Mesendoderm (in vitro differentiated cells): ENCODE data around the gene CCT8L2.
"Not testable (repeated sequence)": the region's sequence is repeated elsewhere in the genome, so short reads cannot be mapped to it uniquely, and the experiment has no call there.

Source experiments
- DNase-seq: peaks from one replicate; pipeline ENCODE4 v3.0.0; 2013
- H2AK5ac ChIP-seq: 2 replicates; pipeline ENCODE4 v1.6.1; 2013; ENCODE audit warnings: low read length, inconsistent platforms
- H2BK120ac ChIP-seq: 2 replicates; pipeline ENCODE4 v1.6.1; 2013; ENCODE audit warnings: low read depth, mild to moderate bottlenecking, low read length, moderate library complexity, mixed read lengths
- H2BK15ac ChIP-seq: replicated peaks from 2 replicates; pipeline ENCODE4 v1.6.1; 2013; ENCODE audit warnings: low read depth, mild to moderate bottlenecking, moderate library complexity
- H2BK5ac ChIP-seq: 2 replicates; pipeline ENCODE4 v1.6.1; 2013; ENCODE audit warnings: low read length, inconsistent platforms
- H3K18ac ChIP-seq: 2 replicates; pipeline ENCODE4 v1.6.1; 2013; ENCODE audit warnings: mild to moderate bottlenecking, low read length, mixed read lengths
- H3K23ac ChIP-seq: one replicate; pipeline ENCODE4 v1.6.1; 2013; ENCODE audit warnings: low read length
- H3K27ac ChIP-seq: 2 replicates; pipeline ENCODE4 v1.5.1; 2013; ENCODE audit warnings: low read depth, mild to moderate bottlenecking, inconsistent platforms, low read length, moderate library complexity
- H3K27me3 ChIP-seq: 2 replicates; pipeline ENCODE4 v1.6.1; 2013; ENCODE audit warnings: low read length, control low read depth, mild to moderate bottlenecking, inconsistent platforms; ENCODE audit not compliant: insufficient read depth, poor library complexity
- H3K36me3 ChIP-seq: 2 replicates; pipeline ENCODE4 v1.6.1; 2013; ENCODE audit warnings: low read length, inconsistent platforms; ENCODE audit not compliant: control insufficient read depth, insufficient read depth
- H3K4ac ChIP-seq: one replicate; pipeline ENCODE4 v1.6.1; 2013; ENCODE audit warnings: low read depth, mild to moderate bottlenecking, low read length, moderate library complexity
- H3K4me1 ChIP-seq: 2 replicates; pipeline ENCODE4 v1.6.1; 2013; ENCODE audit warnings: low read depth, low read length, inconsistent platforms; ENCODE audit not compliant: control insufficient read depth
- H3K4me2 ChIP-seq: 2 replicates; pipeline ENCODE4 v1.6.1; 2013; ENCODE audit warnings: low read length
- H3K4me3 ChIP-seq: 2 replicates; pipeline ENCODE4 v1.5.1; 2013; ENCODE audit warnings: mild to moderate bottlenecking, low read length
- H3K56ac ChIP-seq: one replicate; pipeline ENCODE4 v1.6.1; 2013; ENCODE audit warnings: low read length
- H3K79me1 ChIP-seq: 2 replicates; pipeline ENCODE4 v1.6.1; 2013; ENCODE audit warnings: low read length, inconsistent platforms
- H3K79me2 ChIP-seq: 2 replicates; pipeline ENCODE4 v1.6.1; 2013; ENCODE audit warnings: mild to moderate bottlenecking, low read length; ENCODE audit not compliant: control insufficient read depth, insufficient read depth
- H3K9ac ChIP-seq: 2 replicates; pipeline ENCODE4 v1.6.1; 2013; ENCODE audit warnings: low read length, inconsistent platforms
- H4K5ac ChIP-seq: one replicate; pipeline ENCODE4 v1.6.1; 2013; ENCODE audit warnings: low read length
- H4K8ac ChIP-seq: one replicate; pipeline ENCODE4 v1.6.1; 2013; ENCODE audit warnings: low read depth, mild to moderate bottlenecking, control low read depth, low read length, moderate library complexity
- WGBS: extraction: QIAGEN DNeasy Blood & Tissue Kit; methylation state at CpG from one replicate; pipeline ENCODE4 v1.1.7; 2013; ENCODE audit warnings: low lambda C conversion rate, missing lambda C conversion rate; ENCODE audit not compliant: insufficient coverage; ENCODE audit errors: extremely low coverage; 5-methylcytosine and 5-hydroxymethylcytosine counted together

Gene CCT8L2

DNA sequence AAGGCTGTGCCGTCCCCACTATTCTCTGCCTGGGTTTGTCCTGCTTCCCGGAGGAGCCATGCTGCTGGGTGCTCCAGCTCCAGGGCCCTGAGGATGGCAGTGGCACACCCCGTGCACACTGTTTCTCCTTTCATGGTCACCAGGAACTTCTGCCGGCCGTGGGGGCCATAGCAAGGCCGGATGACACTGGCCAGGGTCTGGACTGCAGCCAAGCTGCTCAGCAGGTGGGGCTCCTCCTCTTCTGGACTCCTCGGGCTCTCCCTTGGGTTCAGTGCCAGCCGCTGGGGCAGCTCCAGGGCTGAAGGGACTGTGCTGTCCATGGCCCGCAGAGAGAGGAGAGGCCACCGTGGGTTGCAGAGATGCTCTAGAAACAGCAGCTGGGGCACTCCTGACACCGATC is 379 bp downstream of the CCT8L2 start:
- not testable (repeated sequence) for H3K4ac ChIP-seq, H3K9ac ChIP-seq, H4K5ac ChIP-seq, H3K27me3 ChIP-seq, H4K8ac ChIP-seq, H2BK15ac ChIP-seq, H3K18ac ChIP-seq, H3K23ac ChIP-seq, H3K79me2 ChIP-seq, DNase-seq, H3K27ac ChIP-seq, H3K4me1 ChIP-seq, H3K4me3 ChIP-seq, H2BK5ac ChIP-seq, H3K4me2 ChIP-seq, H3K56ac ChIP-seq, H2BK120ac ChIP-seq, H2AK5ac ChIP-seq, H3K36me3 ChIP-seq, H3K79me1 ChIP-seq
- no CpG with 5 or more reads among the region's 11 CpGs for WGBS

DNA sequence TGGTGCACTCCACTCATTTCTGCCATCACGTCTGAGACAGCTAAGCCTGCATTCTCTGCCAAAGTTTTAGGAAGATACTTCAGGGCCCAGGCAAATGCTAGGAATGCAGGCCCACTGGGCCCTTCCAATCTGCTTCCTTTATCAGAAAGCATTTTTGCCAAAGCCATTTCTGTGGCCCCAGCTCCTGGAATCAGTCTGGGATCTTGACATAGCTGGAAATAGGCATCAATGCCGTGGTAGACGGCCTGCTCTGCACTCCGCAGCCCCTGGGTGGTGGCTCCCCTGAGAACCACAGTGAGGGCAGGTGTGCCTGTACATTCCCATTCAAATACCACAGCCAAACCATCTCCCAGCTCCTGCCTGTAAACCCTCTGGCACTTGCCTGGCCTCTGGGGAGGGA is 1.5 kb downstream of the CCT8L2 start:
- not testable (repeated sequence) for H3K4me1 ChIP-seq, H3K9ac ChIP-seq, DNase-seq, H2BK15ac ChIP-seq, H4K8ac ChIP-seq, H3K4me2 ChIP-seq, H3K36me3 ChIP-seq, H3K4ac ChIP-seq, H3K56ac ChIP-seq, H3K18ac ChIP-seq, H2AK5ac ChIP-seq, H2BK5ac ChIP-seq, H4K5ac ChIP-seq, H2BK120ac ChIP-seq, H3K79me2 ChIP-seq, H3K79me1 ChIP-seq, H3K27ac ChIP-seq, H3K27me3 ChIP-seq, H3K4me3 ChIP-seq, H3K23ac ChIP-seq
- no CpG with 5 or more reads among the region's 4 CpGs for WGBS

DNA sequence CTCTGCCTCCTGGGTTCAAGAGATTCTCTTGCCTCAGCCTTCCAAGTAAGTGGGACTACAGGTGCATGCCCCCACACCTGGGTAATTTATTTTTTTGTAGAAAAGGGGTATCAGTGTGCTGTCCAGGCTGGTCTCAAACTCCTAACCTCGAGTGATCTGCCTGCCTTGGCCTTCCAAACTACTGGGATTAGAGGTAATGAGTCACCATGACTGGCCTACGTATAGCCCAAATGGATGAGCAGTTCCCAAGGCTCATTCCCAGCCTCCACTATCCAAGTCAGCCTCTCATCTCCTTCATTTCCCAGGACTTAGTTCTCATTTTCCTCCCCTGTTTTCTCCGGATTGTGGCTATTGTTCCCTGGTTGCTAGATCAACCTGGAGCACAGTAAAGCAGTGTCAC is 5.6 kb downstream of the CCT8L2 start:
- H3K79me2 ChIP-seq, result no peaks in the 10 kb centered on the region
- no peak overlapping the region for H2AK5ac ChIP-seq
- no peak overlapping the region for H4K8ac ChIP-seq
- H3K18ac ChIP-seq, result no peak overlapping the region
- WGBS, result no CpG with 5 or more reads among the region's 3 CpGs
- no peaks in the 10 kb centered on the region for H3K79me1 ChIP-seq
- H3K9ac ChIP-seq, result no peak overlapping the region
- no peak overlapping the region for H2BK5ac ChIP-seq
- no peak overlapping the region for H2BK15ac ChIP-seq
- no peak overlapping the region for H3K4me3 ChIP-seq
- H3K27me3 ChIP-seq, result no peaks in the 10 kb centered on the region
- H3K23ac ChIP-seq, result no peak overlapping the region
- DNase-seq, result no peak
- H3K4me1 ChIP-seq, result no peaks in the 10 kb centered on the region
- no peak overlapping the region for H3K27ac ChIP-seq
- no peaks in the 10 kb centered on the region for H3K36me3 ChIP-seq
- H4K5ac ChIP-seq, result no peak overlapping the region
- no peak overlapping the region for H2BK120ac ChIP-seq
- no peak overlapping the region for H3K4me2 ChIP-seq
- H3K56ac ChIP-seq, result no peak overlapping the region
- no peak overlapping the region for H3K4ac ChIP-seq

DNA sequence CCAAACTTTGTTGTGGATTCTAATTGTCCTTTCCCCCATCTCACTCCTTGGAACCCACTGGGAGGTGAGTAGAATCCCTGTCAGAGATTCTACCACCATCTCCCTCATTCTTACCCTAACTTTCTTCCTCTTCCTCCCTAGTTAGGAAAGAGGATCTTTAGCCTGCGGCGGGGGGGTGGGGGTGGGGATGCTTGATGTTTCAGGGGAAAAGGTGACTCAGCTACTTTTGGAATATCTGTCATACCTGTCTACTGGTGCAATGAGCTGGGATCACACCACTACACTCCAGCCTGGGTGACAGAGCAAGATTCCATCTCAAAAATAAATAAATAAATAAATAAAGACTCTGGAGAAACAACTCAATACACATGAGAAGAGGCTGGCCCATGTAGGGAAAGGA is 6.4 kb downstream of the CCT8L2 start:
- no peak overlapping the region for H2BK5ac ChIP-seq
- no peaks in the 10 kb centered on the region for H3K36me3 ChIP-seq
- no peak overlapping the region for H4K5ac ChIP-seq
- DNase-seq, result no peak
- no peak overlapping the region for H3K27ac ChIP-seq
- H4K8ac ChIP-seq, result no peak overlapping the region
- no peak overlapping the region for H3K4me2 ChIP-seq
- no peak overlapping the region for H3K9ac ChIP-seq
- H3K4ac ChIP-seq, result no peak overlapping the region
- H3K4me3 ChIP-seq, result no peak overlapping the region
- H3K56ac ChIP-seq, result no peak overlapping the region
- WGBS, result no CpG with 5 or more reads among the region's 2 CpGs
- H3K27me3 ChIP-seq, result no peaks in the 10 kb centered on the region
- no peak overlapping the region for H3K23ac ChIP-seq
- H3K79me1 ChIP-seq, result no peaks in the 10 kb centered on the region
- no peak overlapping the region for H3K18ac ChIP-seq
- H3K4me1 ChIP-seq, result no peaks in the 10 kb centered on the region
- H2BK15ac ChIP-seq, result no peak overlapping the region
- H2BK120ac ChIP-seq, result no peak overlapping the region
- H2AK5ac ChIP-seq, result no peak overlapping the region
- H3K79me2 ChIP-seq, result no peaks in the 10 kb centered on the region

DNA sequence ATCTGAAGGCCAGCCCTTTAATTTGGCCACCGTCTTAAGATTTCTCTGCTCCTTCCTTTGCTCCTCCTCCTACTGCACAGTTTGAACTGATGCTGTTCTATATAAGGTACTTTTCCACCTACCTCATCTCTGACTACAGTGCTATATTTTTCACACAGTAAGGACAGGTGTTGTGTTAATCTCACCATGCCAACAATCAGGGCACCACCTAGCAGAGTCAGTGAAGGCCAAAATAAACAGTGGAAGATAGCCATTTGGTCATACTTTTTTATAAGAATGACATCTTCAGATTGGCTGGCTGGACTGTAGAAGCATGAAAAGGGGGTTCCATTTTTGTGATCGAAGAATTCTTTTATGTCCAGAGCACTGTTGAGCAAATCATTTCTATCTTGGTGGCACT is 11.7 kb downstream of the CCT8L2 start:
- not testable (repeated sequence) for H3K4me2 ChIP-seq, H3K56ac ChIP-seq, H3K36me3 ChIP-seq, H3K27ac ChIP-seq, H4K8ac ChIP-seq, DNase-seq, H3K27me3 ChIP-seq, H4K5ac ChIP-seq, H3K4me3 ChIP-seq, H3K18ac ChIP-seq, H3K9ac ChIP-seq, H3K79me2 ChIP-seq, H3K79me1 ChIP-seq, H2AK5ac ChIP-seq, H2BK120ac ChIP-seq, H3K4ac ChIP-seq, H3K4me1 ChIP-seq, H2BK15ac ChIP-seq, H2BK5ac ChIP-seq, H3K23ac ChIP-seq
- WGBS, result no CpG with 5 or more reads among the region's 2 CpGs

DNA sequence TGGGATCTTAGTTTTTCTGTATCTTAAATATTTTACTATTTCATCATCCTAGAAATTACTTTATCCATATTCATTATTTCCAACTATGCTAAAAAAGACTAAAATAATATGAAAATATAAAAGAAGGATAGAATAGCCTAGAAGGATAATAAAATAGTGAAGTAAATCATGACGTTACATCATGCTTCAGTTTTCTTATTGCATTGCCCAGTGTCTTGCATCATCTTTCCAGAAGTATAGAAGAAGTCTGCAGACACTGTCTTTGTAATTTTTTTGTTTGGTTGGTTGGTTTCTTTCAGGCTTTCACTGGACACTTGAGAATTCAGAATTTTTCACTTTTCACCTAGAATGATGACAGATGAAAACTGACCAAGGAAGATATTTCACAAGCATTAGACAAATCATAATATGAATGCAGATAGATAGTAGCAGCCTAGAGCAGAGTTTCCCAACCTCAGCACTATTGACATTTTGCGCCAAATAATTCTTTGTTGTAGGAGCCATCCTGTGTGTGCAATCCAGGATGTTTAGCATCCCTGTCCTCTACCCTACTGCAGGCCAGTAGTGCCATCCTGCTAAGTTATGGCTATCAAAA is 23.3 kb downstream of the CCT8L2 start:
- DNase-seq, H3K4me2 ChIP-seq, H4K5ac ChIP-seq, H3K23ac ChIP-seq, H3K36me3 ChIP-seq, H2BK15ac ChIP-seq, H3K9ac ChIP-seq, H4K8ac ChIP-seq, H3K27ac ChIP-seq, H3K79me1 ChIP-seq, H3K4me1 ChIP-seq, H3K56ac ChIP-seq, H2BK5ac ChIP-seq, H3K4ac ChIP-seq, H3K79me2 ChIP-seq, H2BK120ac ChIP-seq, H2AK5ac ChIP-seq, H3K4me3 ChIP-seq, H3K27me3 ChIP-seq, H3K18ac ChIP-seq: not testable (repeated sequence)
- no CpG with 5 or more reads among the region's 2 CpGs for WGBS
